ENCODE measurements around the gene DGKZ.

DNA sequence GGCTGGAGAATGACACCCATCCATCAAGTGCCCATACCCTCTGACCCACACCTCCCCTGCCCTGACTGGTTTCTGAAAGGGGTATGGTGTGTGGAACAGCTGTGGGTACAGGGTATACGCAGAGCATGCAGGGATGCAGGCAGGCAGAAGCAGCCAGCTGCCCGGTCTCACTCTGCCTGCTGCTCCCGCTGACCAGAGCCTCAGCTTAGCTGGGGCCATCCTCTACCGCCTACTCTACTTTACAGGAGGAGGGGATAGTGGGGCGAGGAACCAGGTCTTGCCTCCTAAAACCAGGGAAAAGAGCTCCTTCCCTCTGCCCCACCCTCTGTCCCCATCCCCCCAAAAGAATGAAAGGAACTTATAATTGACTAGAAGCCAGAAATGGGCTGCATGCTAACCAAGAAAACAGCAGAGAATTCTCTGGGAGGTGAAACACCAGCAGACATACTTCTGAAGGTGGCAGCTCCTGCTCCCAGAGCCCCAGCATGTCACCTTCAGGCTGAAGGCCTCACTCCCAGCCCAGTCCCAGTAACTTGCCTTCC, 57.3 kb downstream of the DGKZ start:
- TF ChIP-seq POLR2A (IDR thresholded peaks at IDR 0.05) (no peak), EP300 (IDR thresholded peaks at IDR 0.05) (no peak)
- TF ChIP-seq, protein P1, sequence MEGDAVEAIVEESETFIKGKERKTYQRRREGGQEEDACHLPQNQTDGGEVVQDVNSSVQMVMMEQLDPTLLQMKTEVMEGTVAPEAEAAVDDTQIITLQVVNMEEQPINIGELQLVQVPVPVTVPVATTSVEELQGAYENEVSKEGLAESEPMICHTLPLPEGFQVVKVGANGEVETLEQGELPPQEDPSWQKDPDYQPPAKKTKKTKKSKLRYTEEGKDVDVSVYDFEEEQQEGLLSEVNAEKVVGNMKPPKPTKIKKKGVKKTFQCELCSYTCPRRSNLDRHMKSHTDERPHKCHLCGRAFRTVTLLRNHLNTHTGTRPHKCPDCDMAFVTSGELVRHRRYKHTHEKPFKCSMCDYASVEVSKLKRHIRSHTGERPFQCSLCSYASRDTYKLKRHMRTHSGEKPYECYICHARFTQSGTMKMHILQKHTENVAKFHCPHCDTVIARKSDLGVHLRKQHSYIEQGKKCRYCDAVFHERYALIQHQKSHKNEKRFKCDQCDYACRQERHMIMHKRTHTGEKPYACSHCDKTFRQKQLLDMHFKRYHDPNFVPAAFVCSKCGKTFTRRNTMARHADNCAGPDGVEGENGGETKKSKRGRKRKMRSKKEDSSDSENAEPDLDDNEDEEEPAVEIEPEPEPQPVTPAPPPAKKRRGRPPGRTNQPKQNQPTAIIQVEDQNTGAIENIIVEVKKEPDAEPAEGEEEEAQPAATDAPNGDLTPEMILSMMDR (IDR thresholded peaks at IDR 0.05): no peak
